AG08396 (cell line): ENCODE data around the gene STMP1.
"Not testable (repeated sequence)": the region's sequence is repeated elsewhere in the genome, so short reads cannot be mapped to it uniquely, and the experiment has no call there.

Source experiments
- DNase-seq: peaks from one replicate; pipeline ENCODE4 v3.0.0; 2012; ENCODE audit warnings: low spot score, mixed read lengths

The STMP1 gene

DNA sequence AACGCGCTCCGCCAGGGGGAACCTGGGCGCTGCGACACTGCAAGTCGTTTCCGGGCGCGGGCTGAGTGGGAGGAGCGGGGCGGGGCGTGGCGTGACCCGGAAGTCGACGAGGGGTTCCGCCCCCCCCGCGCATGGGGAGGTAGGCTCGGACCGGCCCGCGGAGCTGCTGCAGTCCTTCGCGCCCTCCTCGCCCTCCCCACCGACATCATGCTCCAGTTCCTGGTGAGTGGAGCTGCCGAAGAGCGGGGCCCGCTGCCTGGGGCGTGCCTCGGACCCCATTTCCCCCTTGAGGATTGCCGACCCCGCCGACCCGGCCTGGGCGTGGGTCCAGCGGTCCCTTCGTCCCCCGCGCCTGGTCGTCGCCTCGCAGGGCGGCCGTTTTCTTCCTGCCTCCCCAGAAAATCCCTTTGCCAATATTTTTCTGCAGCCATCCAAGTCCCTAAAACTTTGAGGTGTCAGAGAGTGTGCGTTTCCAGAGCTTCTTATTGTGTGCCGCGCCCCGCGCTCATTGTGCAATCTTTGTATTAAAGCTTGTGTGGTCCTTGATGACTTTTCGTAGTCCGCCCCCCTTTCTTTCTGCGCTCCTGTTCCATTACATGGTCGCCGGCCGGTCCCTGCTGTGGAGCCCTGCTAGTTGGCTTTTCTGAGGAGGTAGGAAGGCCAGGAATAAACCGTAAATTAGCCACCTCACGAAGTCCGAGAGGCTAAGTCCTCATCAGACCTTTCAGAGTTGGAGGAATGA, at the start of gene STMP1:
TSS of gene STMP1 (plus strand) at position 142 of the 742 bp plus-strand sequence.
- DNase-seq: peak; percentile 96

DNA sequence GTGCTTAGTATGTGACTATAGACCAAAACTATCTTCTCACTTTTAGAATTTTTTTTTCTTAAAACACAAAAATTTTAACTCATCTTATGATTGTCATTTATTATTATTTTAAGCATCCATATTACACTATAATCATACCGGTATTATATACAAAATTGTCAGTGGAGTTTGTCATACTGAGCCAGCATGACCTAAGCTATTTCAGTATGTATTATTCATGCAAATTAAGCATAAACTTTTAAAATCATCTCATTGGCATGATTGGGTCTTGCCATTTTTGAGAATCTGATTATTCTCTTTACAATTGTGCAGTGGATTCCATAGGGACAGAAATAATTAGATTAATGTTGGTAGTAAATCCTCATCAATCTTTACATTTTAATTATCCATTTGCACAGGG, 46.2 kb upstream of the STMP1 start:
- peak; percentile 11 for DNase-seq

DNA sequence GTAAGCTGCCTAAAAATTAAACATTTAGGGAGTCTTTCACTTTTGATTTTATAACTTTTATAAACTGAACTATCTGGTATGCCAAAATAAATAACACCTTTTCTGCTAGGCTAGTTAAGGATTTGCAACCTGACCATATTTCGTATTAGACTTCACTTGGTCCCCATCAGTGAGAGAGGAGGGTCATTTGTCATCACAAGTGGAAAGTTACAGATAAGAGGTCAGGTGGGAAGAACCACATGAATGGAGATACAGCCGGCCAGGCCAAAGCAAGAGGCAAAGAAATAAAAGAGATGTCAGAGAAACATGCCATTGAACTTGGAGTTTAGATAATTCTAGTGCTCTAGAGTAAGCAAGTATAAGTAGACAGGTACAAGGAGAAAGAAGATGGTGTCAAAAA, 44.5 kb upstream of the STMP1 start:
- no peak for DNase-seq

DNA sequence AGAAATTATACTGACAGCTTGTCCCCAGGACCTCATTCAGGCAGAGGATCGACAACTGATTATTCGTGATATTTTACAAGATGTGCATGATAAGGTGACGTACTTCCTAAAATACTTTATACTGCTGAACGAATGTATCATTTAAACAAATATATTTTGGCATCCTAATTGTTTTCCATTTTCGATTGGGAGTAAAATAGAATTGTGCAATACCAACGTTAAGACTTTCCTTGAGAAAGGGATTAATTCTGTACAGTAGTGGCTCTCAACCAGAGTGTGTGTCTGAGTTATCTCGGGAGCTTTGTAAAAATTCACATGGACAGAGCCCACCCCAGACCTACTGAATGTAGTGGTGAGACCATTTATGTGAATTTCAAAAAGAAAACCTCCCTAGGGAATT, 43.8 kb upstream of the STMP1 start:
- DNase-seq: no peak

DNA sequence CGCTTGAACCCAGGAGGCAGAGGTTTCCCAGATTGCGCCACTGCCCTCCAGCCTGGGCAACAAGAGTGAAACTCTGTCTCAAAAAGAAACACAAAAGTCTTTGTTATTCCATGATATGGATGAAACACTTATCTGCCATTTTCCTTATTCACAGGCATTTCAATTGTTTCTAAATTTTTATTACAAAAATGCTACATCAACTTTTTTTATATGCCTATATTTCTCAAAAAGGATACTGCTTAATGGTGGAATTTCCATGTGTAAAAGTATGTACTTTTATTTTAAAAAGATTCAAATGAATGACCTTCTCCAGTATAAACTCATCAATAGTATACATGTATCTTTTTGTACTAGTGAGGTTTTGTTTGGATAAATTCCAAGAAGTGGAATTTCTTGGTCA, 41.9 kb upstream of the STMP1 start:
- DNase-seq: no peak

- peak; percentile 61 for DNase-seq
Measured at GRCh38 chr7:135620980-135621850, 41.1 kb upstream of the STMP1 start.

DNA sequence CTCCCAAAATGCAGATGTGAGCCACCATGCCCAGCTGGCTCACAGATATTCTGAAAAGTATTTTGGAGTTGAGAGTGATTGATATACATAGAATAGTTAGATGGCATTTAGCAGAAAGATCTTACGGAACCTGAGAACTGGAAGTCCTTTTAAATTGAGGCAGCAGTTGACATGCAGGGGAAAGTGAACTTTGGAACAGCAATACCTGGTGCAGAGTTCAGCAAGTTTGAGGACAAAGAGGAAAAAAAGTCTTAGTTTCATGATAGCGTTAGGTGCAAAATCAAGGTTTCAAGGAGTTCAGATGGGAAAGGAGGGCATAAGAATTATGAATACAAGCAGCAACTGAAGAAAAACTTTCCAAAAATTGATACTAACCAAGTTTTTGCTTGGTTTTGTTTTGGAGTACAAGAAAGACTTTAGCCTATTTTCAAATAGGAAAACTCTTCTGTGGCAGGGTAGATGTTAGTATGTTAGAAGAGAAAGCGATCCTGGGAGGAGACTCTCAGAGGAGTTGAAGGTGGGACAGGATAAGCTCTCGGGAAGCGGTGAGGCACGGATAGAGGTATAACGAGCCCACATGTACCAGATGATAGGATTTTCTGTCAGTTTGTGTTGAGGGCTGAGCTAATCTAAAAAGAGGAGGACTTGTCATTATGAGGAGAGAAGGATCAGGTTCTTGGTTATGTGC, 28.0 kb upstream of the STMP1 start:
- DNase-seq: no peak

DNA sequence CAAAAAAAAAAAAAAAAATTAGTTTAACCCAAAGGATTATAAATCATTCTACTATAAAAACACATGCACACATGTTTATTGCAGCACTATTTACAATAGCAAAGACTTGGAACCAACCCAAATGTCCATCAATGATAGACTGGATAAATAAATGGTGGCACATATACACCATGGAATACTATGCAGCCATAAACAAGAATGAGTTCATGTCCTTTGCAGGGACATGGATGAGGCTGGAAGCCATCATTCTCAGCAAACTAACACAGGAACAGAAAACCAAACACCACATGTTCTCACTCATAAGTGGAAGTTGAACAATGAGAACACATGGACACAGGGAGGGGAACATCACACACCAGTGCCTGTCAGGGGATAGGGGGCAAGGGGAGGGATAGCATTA, 22.6 kb upstream of the STMP1 start:
- DNase-seq: not testable (repeated sequence)

- no peak for DNase-seq
Measured at GRCh38 chr7:135644154-135644553, 18.2 kb upstream of the STMP1 start.

GRCh38 chr7:135644729-135645128, 17.6 kb upstream of the STMP1 start:
- no peak for DNase-seq

- DNase-seq: peak; percentile 25
Measured at GRCh38 chr7:135645296-135645904, 16.9 kb upstream of the STMP1 start.

- no peak for DNase-seq
Measured at GRCh38 chr7:135647755-135648154, 14.6 kb upstream of the STMP1 start.

DNA sequence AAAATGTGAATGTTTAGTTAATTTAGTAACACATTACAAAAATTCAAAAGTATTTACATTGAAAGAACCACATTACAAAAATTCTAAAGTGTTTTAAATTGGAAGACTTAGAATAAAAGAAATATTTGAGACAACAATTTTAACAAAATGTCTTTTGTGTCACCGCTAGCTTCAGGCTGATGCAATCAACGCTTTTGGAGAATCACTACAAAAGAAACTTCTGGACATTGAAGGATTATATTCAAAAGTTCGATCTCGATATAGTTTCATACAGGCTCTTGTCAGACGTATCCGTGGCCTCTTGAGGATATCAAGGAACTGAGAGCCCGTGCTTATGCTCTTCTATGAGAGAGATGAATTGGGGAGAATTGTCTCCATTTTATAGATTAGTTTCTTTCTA, 14.1 kb upstream of the STMP1 start:
- DNase-seq: no peak

DNA sequence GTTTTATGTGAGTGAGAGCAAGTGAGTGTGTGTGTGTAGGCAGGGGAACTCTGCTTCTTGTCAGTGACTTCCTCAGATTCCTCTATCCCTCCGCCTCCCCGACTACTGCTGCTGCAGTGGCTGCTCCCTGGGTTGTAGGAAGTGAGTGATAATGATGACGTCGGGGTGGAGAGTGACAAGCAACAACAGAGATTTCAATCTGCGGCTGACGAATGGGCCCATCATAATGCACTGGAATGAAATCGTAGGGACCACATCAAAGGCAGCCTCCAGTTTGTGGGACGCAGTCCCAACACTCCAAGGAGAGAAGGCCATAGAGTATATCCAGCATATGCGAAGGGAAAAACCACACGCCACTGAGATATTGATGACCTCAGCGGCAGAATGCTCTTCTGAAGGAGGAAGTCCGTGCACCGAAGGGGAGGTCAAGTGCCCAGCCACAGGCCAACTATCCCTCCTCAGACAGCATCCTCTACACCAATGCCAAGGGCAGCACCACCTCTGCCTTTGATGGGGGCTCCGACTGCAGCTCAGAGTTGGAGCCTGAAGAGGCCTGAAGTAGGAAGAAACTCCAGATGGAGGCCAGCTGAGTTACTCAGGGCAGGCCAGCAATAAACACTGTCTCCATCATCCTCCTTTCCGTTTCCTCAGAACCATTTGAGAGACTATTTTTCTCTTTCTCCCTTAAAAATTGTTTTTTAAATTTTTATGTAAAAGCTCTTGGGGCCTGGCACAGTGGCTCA, 11.3 kb upstream of the STMP1 start:
- DNase-seq: peak; percentile 25

- no peak for DNase-seq
Measured at GRCh38 chr7:135653340-135654080, 8.8 kb upstream of the STMP1 start.

DNA sequence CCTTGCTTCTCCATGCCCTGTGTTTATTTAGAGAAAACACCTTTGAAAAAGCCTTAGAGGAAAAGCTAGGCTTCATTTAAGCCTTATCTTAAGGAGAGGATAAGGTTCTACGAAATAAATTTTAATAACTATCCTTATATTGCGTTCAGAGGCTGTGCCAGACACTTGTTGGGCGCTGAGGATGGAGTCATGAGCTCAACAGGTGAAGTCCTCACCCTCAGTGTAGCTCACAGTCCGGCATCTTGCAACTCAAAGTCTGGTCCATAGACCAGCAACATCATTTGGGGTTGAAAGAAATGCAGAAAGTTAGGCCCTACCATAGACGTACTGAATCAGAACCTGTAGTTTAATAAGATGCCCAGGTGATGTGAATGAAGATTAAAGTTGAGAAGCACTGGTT, 3.8 kb upstream of the STMP1 start:
- DNase-seq: no peak

- DNase-seq: no peak
Measured at GRCh38 chr7:135659159-135659846, 3.0 kb upstream of the STMP1 start.

DNA sequence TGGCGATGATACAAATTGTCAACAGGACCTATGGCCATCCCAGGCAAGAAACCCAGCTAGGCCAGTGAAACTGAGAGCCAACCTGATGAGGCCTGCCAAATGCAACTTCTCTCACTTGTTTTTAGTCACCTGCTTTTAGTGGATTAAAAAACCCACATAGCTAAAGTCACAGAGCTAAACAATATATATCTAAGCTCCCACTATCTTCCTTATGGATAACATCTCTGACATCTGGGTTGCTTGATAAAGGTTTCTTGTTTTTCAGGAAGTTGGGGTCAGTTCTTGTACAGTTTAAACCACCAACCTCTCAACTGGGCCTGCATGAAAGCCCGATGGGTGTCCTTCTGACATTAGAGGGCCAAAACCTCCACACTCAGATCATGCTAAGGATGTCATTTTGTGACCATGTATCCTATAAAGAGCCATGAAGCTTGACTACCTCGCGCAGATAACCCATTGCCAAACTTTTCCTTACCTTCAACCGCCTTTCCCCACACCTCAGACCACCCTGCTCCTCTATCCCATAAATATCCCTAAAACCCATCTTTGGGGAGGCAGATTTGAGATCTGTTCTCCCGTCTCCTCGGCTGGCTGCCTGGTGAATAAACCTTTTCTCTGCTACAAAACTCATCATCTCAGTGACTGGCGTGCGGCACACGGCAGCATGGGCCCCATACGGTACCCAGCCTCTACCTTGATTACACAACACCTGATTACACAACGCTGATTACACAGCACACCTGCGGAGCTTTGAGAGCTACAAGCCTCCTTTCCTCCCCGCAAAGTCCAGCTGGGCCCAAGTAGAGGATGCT, 797 bp upstream of the STMP1 start:
- no peak for DNase-seq

- no peak for DNase-seq
Measured at GRCh38 chr7:135662123-135662372, 266 bp upstream of the STMP1 start.
